HG03521 (cell line): ENCODE measurements around the gene ATP6V0E1.

Experiments used
- ATAC-seq: cut with Tn5 transposase; IDR thresholded peaks from one replicate; pipeline ENCODE4 v1.9.1; 2021; ENCODE audit warnings: mild to moderate bottlenecking, moderate library complexity; ENCODE audit not compliant: unreplicated experiment

Gene ATP6V0E1

GRCh38 chr5:172983542-172984243 lies at the start of gene ATP6V0E1:
TSS of gene ATP6V0E1 (plus strand) at chr5:172983771. CDS start at chr5:172983861, 90 bp downstream.
- peak; percentile 92 for ATAC-seq

GRCh38 chr5:172935096-172935495 lies 48.5 kb upstream of the ATP6V0E1 start:
- no peak for ATAC-seq

GRCh38 chr5:172936401-172936800 lies 47.2 kb upstream of the ATP6V0E1 start:
- ATAC-seq = no peak

- ATAC-seq = no peak
These were observed 44.5 kb upstream of the ATP6V0E1 start for GRCh38 chr5:172939071-172939470.

- ATAC-seq = no peak
These were observed 43.8 kb upstream of the ATP6V0E1 start for GRCh38 chr5:172939611-172940267.

GRCh38 chr5:172940268-172941066 lies 43.1 kb upstream of the ATP6V0E1 start:
- ATAC-seq = no peak

- ATAC-seq = no peak
These were observed 42.5 kb upstream of the ATP6V0E1 start for GRCh38 chr5:172941067-172941516.

- no peak for ATAC-seq
These were observed 41.0 kb upstream of the ATP6V0E1 start for GRCh38 chr5:172942556-172942955.

- no peak for ATAC-seq
These were observed 40.2 kb upstream of the ATP6V0E1 start for GRCh38 chr5:172943283-172943841.

- no peak for ATAC-seq
These were observed 39.7 kb upstream of the ATP6V0E1 start for GRCh38 chr5:172943906-172944305.

GRCh38 chr5:172944741-172945140 lies 38.8 kb upstream of the ATP6V0E1 start:
- ATAC-seq = no peak

- no peak for ATAC-seq
These were observed 38.4 kb upstream of the ATP6V0E1 start for GRCh38 chr5:172945151-172945550.

- no peak for ATAC-seq
These were observed 37.4 kb upstream of the ATP6V0E1 start for GRCh38 chr5:172946146-172946545.

- ATAC-seq = no peak
These were observed 34.1 kb upstream of the ATP6V0E1 start for GRCh38 chr5:172949426-172949825.

- ATAC-seq = no peak
These were observed 33.2 kb upstream of the ATP6V0E1 start for GRCh38 chr5:172950176-172950965.

GRCh38 chr5:172951371-172952033 lies 32.1 kb upstream of the ATP6V0E1 start:
- ATAC-seq = no peak

- ATAC-seq = no peak
These were observed 31.5 kb upstream of the ATP6V0E1 start for GRCh38 chr5:172952034-172952511.

GRCh38 chr5:172953776-172954675 lies 29.5 kb upstream of the ATP6V0E1 start:
- ATAC-seq = no peak

GRCh38 chr5:172954751-172955159 lies 28.8 kb upstream of the ATP6V0E1 start:
- no peak for ATAC-seq
